ENCODE results near the gene ASB15. TPM values are rescaled to one million over a fixed set of nuclear protein-coding genes. Genes with fewer than 3 reads are reported as not detected.

ASB15 gene
- total and polyA plus RNA-seq, 2 of the 8 experiments (the other 6 are each of a cell fraction or from before 2014, with no cell fraction given), result not detected

DNA sequence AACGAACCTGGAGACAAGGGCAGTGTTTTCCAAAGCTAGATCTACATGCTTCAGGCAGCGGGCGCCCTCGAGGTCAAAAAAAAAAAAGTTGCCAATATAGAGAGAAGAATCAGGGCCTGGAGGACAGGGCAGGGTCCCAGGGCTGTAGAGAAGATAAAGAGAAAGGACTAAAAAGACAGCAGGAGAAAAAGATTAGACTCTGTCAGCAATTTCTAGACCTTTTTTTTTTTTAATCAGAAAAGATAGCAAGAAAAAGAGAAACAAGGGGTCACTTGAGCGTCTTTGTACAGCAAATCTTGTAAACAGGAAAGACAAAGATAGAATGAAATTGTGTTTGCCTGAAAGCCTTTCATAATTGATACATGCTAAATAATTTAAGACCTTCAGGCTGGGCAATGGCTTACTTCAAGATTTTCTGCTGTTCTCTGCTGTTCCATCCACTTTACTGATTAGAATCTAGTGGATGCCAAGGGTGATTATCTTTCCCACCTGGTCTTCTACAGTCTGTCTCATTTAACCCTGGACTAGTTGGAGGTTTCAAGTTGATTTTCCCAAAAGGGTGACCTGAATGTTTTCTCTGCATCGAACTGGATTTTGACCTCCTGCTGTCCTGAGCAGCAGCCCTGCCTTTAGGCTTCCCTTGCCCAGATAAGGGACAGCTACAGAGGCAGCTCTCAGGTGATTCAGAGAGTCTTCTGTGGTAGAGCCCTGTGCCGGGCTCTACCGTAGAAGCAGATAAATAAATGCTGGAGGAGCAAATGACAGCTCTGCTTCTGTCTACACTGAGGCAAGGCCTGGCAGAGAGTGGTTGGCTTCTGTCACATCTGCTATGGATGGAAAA, 59.1 kb downstream of the ASB15 start (continued):
- TF ChIP-seq CTBP2 (IDR thresholded peaks at IDR 0.05; ENCODE audit: borderline replicate concordance, insufficient read depth, insufficient read length, low read length) (no peak), NANOG (IDR thresholded peaks at IDR 0.05; ENCODE audit: insufficient read depth, low read depth, low read length, poor library complexity, severe bottlenecking) (no peak), JUN (IDR thresholded peaks at IDR 0.05; ENCODE audit: low read depth, low read length) (no peak), ASH2L (IDR thresholded peaks at IDR 0.05; ENCODE audit: low read length) (no peak), SUZ12 (IDR thresholded peaks at IDR 0.05; ENCODE audit: low read length) (no peak), SIX5 (IDR thresholded peaks at IDR 0.05; ENCODE audit: low read depth, low read length) (no peak), SAP30 (IDR thresholded peaks at IDR 0.05; ENCODE audit: insufficient read depth, insufficient replicate concordance, low read length) (no peak)
